Sigmoid colon (tissue), 7 donors: ENCODE results near the gene TPST2. TPM values are rescaled to one million over a fixed set of nuclear protein-coding genes. Genes with fewer than 3 reads are reported as not detected.

ENCODE experiments used
- DNase-seq: peaks from one replicate; pipeline ENCODE4 v3.0.0-alpha.2; 2019
- H3K27ac ChIP-seq, 4 donors: fragments of 200-600 bp; sonication (generic); one replicate each; pipeline ENCODE4 v1.5.1; 2016 to 2019; ENCODE audit warnings: mild to moderate bottlenecking in 1 of 4
- H3K27me3 ChIP-seq, 3 donors: fragments of 200-600 bp; sonication (generic); one replicate each; pipeline ENCODE4 v1.5.1; 2019; ENCODE audit warnings: mild to moderate bottlenecking in 1 of 3
- H3K36me3 ChIP-seq, 4 donors: fragments of 200-600 bp; sonication (generic); one replicate each; pipeline ENCODE4 v1.5.1; 2016 to 2019
- H3K4me1 ChIP-seq, 4 donors: fragments of 200-600 bp; sonication (generic); one replicate each; pipeline ENCODE4 v1.5.1; 2017 to 2019
- H3K4me3 ChIP-seq, 4 donors: fragments of 200-600 bp; sonication (generic); one replicate each; pipeline ENCODE4 v1.5.1; 2017 to 2019; ENCODE audit warnings: mild to moderate bottlenecking in 2 of 4, moderate library complexity in 1 of 4
- H3K9me3 ChIP-seq, 4 donors: fragments of 200-600 bp in 3 of 4; sonication (generic) in 3 of 4; one replicate each; pipeline versions ENCODE4 v1.5.1 to v1.6.1; 2013 to 2019
- EP300 ChIP-seq, 4 donors: sonication (generic); formaldehyde crosslinking; IDR thresholded peaks; one replicate each; pipeline ENCODE4 v1.6.1; 2017; ENCODE audit warnings: antibody characterized with exemption in 4 of 4
- POLR2A ChIP-seq, 2 donors: fragments of 450-650 bp; IDR thresholded peaks; one replicate each; pipeline ENCODE4 v1.6.1; 2016; ENCODE audit warnings: antibody characterized with exemption in 2 of 2, mild to moderate bottlenecking in 2 of 2, moderate library complexity in 2 of 2
- POLR2AphosphoS5 ChIP-seq, 4 donors: sonication (generic); formaldehyde crosslinking; IDR thresholded peaks; one replicate each; pipeline ENCODE4 v1.6.1; 2017; ENCODE audit warnings: antibody characterized with exemption in 4 of 4
- WGBS, 2 donors: extraction: QIAGEN DNeasy Blood & Tissue Kit; methylation state at CpG; one replicate each; pipeline ENCODE4 v1.1.7; 2013; 5-methylcytosine and 5-hydroxymethylcytosine counted together
- intact Hi-C: fragments of 100-400 bp; cut with DNase I; formaldehyde crosslinking; loops from one replicate; pipeline ENCODE4 v1.15.1; 2023
- polyA plus RNA-seq, 3 donors: library from polyadenylated mRNA; stranded (reverse); fragments of 200-250 nt; gene quantifications; one replicate each; pipeline ENCODE4 v1.2.3, GENCODE V29; 2013
- total RNA-seq, 4 donors: library from RNA; depleted of rRNA; stranded (reverse); fragments of >200 nt; gene quantifications; one replicate each; pipeline ENCODE4 v1.1.0, GENCODE V29; 2016
- TF ChIP-seq, protein P1 (sequence below), 4 experiments: fragments of 450-650 bp in 3 of 4; fragments of 200-600 bp in 1 of 4; IDR thresholded peaks; one replicate each; pipeline ENCODE4 v1.5.1; 2016 to 2019; ENCODE audit warnings: antibody characterized with exemption in 4 of 4, mild to moderate bottlenecking in 3 of 4, moderate library complexity in 2 of 4
- donor health status: healthy with polysubstance abuse.
- donor health status: Bipolar disorder and iron deficiency.
- donor health status: healthy.

TPST2 gene
- total and polyA plus RNA-seq, 7 donors = 5.1 to 24.3 (median 15.9) TPM

DNA sequence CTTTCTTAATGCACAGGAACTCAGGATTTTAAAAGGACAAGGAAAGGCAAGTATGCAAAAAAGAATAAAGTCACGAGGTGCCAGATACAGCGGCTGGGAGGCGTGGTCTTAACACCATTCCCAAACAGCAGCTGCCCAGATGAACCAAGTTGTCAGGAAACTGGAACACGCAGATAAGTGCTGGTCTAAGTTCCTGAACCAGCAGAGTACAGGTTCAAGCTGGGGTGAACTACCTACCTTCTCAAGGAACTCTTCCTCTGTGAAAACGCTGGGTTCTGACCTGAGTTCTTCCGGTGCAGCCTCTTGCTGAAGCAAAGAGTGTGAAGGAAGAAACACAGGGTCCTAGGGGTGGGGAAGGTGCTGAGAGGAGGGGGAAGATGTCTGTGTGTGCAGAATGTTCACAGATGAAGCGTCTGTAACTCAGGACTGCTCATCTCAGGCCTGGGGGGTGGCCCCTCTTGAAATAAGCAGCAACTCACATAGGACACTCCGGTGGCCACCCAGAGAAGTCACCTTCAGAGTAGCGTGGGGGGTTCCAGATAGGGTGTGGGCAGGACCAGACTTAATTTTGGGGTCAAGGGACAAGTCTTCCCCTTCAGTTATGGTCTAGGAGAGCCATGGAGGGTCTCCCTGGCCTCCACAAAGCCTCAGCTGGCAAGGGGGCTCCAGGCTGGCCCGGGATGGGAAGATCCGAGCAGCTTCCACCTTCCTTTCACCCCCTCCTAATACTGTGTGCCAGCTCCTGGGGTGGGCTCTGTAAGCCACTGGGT lies 3.2 kb downstream of the TPST2 start:
- Histone ChIP-seq H3K4me3 (no peak overlapping the region), H3K36me3 (no peaks in the 10 kb centered on the region), H3K4me1 (peaks cover 4 to 19% (median 12%) of the 10 kb centered on the region in 4 donors), H3K9me3 (no peaks in the 10 kb centered on the region), H3K27me3 (no peaks in the 10 kb centered on the region), H3K27ac (peak overlapping the region in 2 of 4 donors; percentile 25 to 27)
- TF ChIP-seq EP300 (IDR thresholded peaks at IDR 0.05) (no peak), POLR2AphosphoS5 (IDR thresholded peaks at IDR 0.05) (peak in 1 of 4 donors; percentile 19)
- peak; percentile 57 for DNase-seq
- intact Hi-C loops = no loop called here
- WGBS, 2 donors = 52 to 57% methylated on average over 11 of the region's 11 CpGs

DNA sequence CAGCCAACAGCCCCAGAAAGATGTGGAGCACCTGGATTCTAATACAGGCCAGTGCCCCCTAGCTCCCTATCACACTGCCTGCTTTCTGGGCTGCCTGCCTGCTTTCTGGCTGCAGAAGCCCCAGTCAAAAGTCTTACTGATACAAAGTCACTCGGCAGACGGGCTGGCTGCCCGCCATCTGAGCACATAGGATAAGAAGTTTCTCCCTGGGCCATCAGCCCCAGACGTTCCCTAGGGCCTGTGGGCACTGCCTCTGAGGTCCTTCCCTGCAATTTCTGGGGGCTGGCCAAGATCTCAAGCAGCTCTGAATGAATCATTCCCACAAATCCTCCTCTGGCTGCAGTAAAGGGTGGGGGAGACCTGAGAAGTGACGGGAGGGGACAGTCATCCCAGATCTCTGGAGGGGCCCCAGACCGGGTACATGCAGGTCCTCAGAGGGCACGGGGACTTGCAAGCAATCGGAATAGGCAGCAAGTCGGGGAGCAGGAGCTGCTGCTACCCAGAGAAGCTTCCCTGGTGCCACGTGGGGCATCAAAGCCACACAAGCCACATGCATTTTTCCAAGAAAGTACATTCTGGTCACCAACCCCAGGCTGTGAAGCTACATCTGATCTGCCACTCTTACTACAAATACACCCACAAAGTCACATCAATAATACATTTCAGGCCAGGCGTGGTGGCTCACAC lies 4.7 kb downstream of the TPST2 start:
- intact Hi-C loops = no loop called here
- H3K36me3 ChIP-seq = no peaks in the 10 kb centered on the region
- no peak overlapping the region for H3K4me3 ChIP-seq
- H3K9me3 ChIP-seq = no peaks in the 10 kb centered on the region
- no peak overlapping the region for H3K27ac ChIP-seq
- H3K4me1 ChIP-seq = peaks cover 0 to 13% (median 5%) of the 10 kb centered on the region in 4 donors
- DNase-seq = peak; percentile 60
- WGBS, 2 donors = 61 to 75% methylated on average over 11 of the region's 11 CpGs
- TF ChIP-seq, protein P1, sequence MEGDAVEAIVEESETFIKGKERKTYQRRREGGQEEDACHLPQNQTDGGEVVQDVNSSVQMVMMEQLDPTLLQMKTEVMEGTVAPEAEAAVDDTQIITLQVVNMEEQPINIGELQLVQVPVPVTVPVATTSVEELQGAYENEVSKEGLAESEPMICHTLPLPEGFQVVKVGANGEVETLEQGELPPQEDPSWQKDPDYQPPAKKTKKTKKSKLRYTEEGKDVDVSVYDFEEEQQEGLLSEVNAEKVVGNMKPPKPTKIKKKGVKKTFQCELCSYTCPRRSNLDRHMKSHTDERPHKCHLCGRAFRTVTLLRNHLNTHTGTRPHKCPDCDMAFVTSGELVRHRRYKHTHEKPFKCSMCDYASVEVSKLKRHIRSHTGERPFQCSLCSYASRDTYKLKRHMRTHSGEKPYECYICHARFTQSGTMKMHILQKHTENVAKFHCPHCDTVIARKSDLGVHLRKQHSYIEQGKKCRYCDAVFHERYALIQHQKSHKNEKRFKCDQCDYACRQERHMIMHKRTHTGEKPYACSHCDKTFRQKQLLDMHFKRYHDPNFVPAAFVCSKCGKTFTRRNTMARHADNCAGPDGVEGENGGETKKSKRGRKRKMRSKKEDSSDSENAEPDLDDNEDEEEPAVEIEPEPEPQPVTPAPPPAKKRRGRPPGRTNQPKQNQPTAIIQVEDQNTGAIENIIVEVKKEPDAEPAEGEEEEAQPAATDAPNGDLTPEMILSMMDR (IDR thresholded peaks at IDR 0.05) = no peak
- TF ChIP-seq POLR2A (IDR thresholded peaks at IDR 0.05) = no peak
- no peak for TF ChIP-seq POLR2AphosphoS5 (IDR thresholded peaks at IDR 0.05)
- no peak for TF ChIP-seq EP300 (IDR thresholded peaks at IDR 0.05)
- no peaks in the 10 kb centered on the region for H3K27me3 ChIP-seq

DNA sequence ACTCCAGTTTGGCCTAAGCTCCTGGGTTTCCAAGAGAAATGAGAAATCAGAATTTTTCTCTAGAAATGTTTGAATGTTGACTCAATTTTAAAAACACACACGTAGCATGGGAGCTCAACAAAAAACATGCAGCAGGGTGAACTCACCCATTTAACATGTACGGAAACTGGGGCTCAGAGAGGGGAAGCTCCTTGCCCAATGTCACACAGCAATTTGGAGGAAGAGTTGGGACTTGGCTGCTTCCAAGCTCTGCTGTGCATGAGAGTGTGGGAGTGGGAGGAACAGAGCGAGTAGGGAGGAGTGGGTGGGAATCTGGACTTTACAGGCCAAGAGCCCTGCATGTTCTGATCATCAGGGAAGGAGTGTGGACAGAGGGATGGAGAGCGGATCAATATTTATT lies 5.9 kb downstream of the TPST2 start:
- Histone ChIP-seq H3K4me1 (peaks cover 0 to 7% (median 1%) of the 10 kb centered on the region in 4 donors), H3K9me3 (no peaks in the 10 kb centered on the region), H3K27ac (no peak overlapping the region), H3K36me3 (no peaks in the 10 kb centered on the region), H3K4me3 (no peak overlapping the region), H3K27me3 (no peaks in the 10 kb centered on the region)
- no peak for TF ChIP-seq POLR2AphosphoS5 (IDR thresholded peaks at IDR 0.05)
- TF ChIP-seq EP300 (IDR thresholded peaks at IDR 0.05) = no peak
- TF ChIP-seq, protein P1 (IDR thresholded peaks at IDR 0.05) = no peak
- TF ChIP-seq POLR2A (IDR thresholded peaks at IDR 0.05) = no peak
- WGBS, 2 donors = 81 to 83% methylated on average over 4 of the region's 4 CpGs
- intact Hi-C loops = no loop called here
- no peak for DNase-seq

DNA sequence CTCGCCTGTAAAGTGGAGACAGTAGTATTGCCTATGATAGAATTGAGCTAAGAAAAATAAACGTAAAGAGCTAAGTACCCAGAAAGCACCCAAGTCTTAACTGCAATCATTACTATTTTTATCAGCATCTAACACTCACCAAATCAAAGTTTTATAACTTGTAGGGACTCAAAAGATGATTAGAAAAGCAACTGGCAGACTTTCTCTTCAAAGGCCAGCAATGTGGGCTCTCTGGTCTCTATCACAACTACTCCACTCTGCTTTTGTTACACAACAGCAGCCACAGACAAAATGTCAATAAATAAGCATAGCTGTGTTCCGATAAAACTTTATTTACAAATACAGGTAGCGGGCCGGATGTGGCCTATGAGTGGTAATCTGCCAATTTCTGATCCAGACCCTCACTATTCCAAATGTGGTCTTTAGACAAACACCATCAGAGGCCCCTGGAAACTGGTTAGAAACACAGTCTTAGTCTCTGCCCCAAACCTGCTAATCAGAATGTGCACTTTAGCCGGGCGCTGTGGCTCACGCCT lies 8.2 kb downstream of the TPST2 start:
- Histone ChIP-seq H3K27me3 (no peaks in the 10 kb centered on the region), H3K27ac (no peak overlapping the region), H3K4me3 (no peak overlapping the region), H3K4me1 (peaks cover 0 to 5% (median 0%) of the 10 kb centered on the region in 4 donors), H3K36me3 (no peaks in the 10 kb centered on the region), H3K9me3 (no peaks in the 10 kb centered on the region)
- intact Hi-C loops = no loop called here
- no peak for DNase-seq
- 97% methylated on average over 8 of the region's 8 CpGs for WGBS, 2 donors
- TF ChIP-seq, protein P1 (IDR thresholded peaks at IDR 0.05) = no peak
- TF ChIP-seq POLR2A (IDR thresholded peaks at IDR 0.05) = no peak
- TF ChIP-seq POLR2AphosphoS5 (IDR thresholded peaks at IDR 0.05) = no peak
- TF ChIP-seq EP300 (IDR thresholded peaks at IDR 0.05) = no peak

DNA sequence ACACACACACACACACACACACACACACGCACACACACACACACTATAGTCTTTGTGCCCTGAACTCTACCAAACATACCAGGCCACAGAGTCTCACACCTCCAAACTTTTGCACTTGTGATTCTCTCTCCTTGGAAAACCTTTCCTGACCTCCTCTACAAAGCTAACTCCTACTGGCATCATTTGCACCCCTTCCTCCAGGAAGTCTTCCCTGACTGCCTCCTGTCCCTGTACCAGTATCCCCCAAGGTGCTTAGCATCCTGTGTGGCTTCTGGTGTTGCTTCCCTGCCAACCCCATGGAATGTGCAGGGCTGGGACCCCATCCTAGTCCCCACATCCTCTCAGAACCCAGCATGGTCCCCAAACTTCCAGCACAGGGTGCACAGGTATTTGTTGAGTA lies 8.9 kb downstream of the TPST2 start:
- Histone ChIP-seq H3K36me3 (no peaks in the 10 kb centered on the region), H3K4me3 (no peak overlapping the region), H3K4me1 (peaks cover 0 to 5% (median 0%) of the 10 kb centered on the region in 4 donors), H3K27me3 (no peaks in the 10 kb centered on the region), H3K27ac (no peak overlapping the region), H3K9me3 (no peaks in the 10 kb centered on the region)
- no peak for DNase-seq
- intact Hi-C loops = no loop called here
- no peak for TF ChIP-seq POLR2A (IDR thresholded peaks at IDR 0.05)
- TF ChIP-seq EP300 (IDR thresholded peaks at IDR 0.05) = no peak
- TF ChIP-seq, protein P1 (IDR thresholded peaks at IDR 0.05) = no peak
- WGBS, 2 donors = 78 to 80% methylated on average over 1 of the region's 1 CpG
